ENCODE measurements around the gene DNPEP.

The DNPEP gene

DNA sequence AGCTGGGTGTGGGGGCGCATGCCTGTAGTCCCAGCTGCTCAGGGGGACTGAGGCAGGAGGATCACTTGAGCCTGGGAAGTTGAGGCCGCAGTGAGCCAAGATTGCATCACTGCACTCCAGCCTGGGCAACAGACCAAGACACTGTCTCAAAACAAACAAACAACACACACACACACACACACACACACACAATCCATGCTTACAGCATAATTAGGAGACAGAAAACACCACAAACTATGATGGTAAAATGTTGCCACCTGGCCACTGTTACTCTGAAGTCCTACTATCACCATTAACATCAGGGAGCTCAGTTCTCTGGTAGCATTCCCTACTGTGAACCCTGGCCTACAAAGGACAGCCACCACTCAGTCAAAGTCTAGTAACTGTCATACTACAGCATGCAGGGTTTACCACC lies 18.3 kb downstream of the DNPEP start (continued):
- TF ChIP-seq, protein P1, sequence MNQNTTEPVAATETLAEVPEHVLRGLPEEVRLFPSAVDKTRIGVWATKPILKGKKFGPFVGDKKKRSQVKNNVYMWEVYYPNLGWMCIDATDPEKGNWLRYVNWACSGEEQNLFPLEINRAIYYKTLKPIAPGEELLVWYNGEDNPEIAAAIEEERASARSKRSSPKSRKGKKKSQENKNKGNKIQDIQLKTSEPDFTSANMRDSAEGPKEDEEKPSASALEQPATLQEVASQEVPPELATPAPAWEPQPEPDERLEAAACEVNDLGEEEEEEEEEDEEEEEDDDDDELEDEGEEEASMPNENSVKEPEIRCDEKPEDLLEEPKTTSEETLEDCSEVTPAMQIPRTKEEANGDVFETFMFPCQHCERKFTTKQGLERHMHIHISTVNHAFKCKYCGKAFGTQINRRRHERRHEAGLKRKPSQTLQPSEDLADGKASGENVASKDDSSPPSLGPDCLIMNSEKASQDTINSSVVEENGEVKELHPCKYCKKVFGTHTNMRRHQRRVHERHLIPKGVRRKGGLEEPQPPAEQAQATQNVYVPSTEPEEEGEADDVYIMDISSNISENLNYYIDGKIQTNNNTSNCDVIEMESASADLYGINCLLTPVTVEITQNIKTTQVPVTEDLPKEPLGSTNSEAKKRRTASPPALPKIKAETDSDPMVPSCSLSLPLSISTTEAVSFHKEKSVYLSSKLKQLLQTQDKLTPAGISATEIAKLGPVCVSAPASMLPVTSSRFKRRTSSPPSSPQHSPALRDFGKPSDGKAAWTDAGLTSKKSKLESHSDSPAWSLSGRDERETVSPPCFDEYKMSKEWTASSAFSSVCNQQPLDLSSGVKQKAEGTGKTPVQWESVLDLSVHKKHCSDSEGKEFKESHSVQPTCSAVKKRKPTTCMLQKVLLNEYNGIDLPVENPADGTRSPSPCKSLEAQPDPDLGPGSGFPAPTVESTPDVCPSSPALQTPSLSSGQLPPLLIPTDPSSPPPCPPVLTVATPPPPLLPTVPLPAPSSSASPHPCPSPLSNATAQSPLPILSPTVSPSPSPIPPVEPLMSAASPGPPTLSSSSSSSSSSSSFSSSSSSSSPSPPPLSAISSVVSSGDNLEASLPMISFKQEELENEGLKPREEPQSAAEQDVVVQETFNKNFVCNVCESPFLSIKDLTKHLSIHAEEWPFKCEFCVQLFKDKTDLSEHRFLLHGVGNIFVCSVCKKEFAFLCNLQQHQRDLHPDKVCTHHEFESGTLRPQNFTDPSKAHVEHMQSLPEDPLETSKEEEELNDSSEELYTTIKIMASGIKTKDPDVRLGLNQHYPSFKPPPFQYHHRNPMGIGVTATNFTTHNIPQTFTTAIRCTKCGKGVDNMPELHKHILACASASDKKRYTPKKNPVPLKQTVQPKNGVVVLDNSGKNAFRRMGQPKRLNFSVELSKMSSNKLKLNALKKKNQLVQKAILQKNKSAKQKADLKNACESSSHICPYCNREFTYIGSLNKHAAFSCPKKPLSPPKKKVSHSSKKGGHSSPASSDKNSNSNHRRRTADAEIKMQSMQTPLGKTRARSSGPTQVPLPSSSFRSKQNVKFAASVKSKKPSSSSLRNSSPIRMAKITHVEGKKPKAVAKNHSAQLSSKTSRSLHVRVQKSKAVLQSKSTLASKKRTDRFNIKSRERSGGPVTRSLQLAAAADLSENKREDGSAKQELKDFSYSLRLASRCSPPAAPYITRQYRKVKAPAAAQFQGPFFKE (tag by site-specific recombination; IDR thresholded peaks at IDR 0.05; ENCODE audit: borderline replicate concordance): peak; percentile 84; the same call in 1 of the 2 replicates
- TF ChIP-seq ZNF138 (tag by site-specific recombination; IDR thresholded peaks at IDR 0.05; ENCODE audit: borderline replicate concordance): no peak
- no peak for TF ChIP-seq ZBTB6 (tag by site-specific recombination; IDR thresholded peaks at IDR 0.05)
- TF ChIP-seq MZF1 (tag by site-specific recombination; IDR thresholded peaks at IDR 0.05; ENCODE audit: borderline replicate concordance): no peak; the same call in 1 of the 2 replicates
- peak; percentile 93 for TF ChIP-seq ZSCAN18 (tag by site-specific recombination; IDR thresholded peaks at IDR 0.05)
- TF ChIP-seq HOXA7 (CRISPR knock-in tag; IDR thresholded peaks at IDR 0.05; ENCODE audit: borderline replicate concordance): no peak
- TF ChIP-seq ZNF274 (IDR thresholded peaks at IDR 0.05; ENCODE audit: low read length): no peak
- no peak for TF ChIP-seq ZNF274 (tag by site-specific recombination; IDR thresholded peaks at IDR 0.05; ENCODE audit: borderline replicate concordance)
- no peak for TF ChIP-seq CTCF (tag by site-specific recombination; IDR thresholded peaks at IDR 0.05)
- TF ChIP-seq PRDM1 (tag by site-specific recombination; IDR thresholded peaks at IDR 0.05): peak; percentile 18; the same call in 1 of the 2 replicates
- peak; percentile 88; the same call in 1 of the 2 replicates for TF ChIP-seq ZNF785 (tag by site-specific recombination; IDR thresholded peaks at IDR 0.05)
- no peak for TF ChIP-seq KLF1 (tag by site-specific recombination; IDR thresholded peaks at IDR 0.05)
- TF ChIP-seq SETDB1 (IDR thresholded peaks at IDR 0.05; ENCODE audit: insufficient read length, low read length): no peak
- no peak for TF ChIP-seq ELK4 (IDR thresholded peaks at IDR 0.05; ENCODE audit: borderline replicate concordance, low read depth, low read length)
- TF ChIP-seq ZBTB7A (tag by site-specific recombination; IDR thresholded peaks at IDR 0.05; ENCODE audit: low read depth): no peak
- no peak for TF ChIP-seq ZNF701 (tag by site-specific recombination; IDR thresholded peaks at IDR 0.05)
- TF ChIP-seq ZNF626 (tag by site-specific recombination; IDR thresholded peaks at IDR 0.05): no peak
- TF ChIP-seq ZNF311 (tag by site-specific recombination; IDR thresholded peaks at IDR 0.05; ENCODE audit: borderline replicate concordance): no peak
- TF ChIP-seq GLIS2 (tag by site-specific recombination; IDR thresholded peaks at IDR 0.05): no peak
- TF ChIP-seq ZNF777 (tag by site-specific recombination; IDR thresholded peaks at IDR 0.05; ENCODE audit: borderline replicate concordance): no peak
- TF ChIP-seq ZNF175 (tag by site-specific recombination; IDR thresholded peaks at IDR 0.05): no peak
- no peak for TF ChIP-seq ZNF48 (tag by site-specific recombination; IDR thresholded peaks at IDR 0.05)
- peak; percentile 85 for TF ChIP-seq ZNF473 (tag by site-specific recombination; IDR thresholded peaks at IDR 0.05)
- no peak for TF ChIP-seq ZNF202 (tag by site-specific recombination; IDR thresholded peaks at IDR 0.05; ENCODE audit: borderline replicate concordance)
- TF ChIP-seq ZIC2 (tag by site-specific recombination; IDR thresholded peaks at IDR 0.05): peak; percentile 22; the same call in 1 of the 2 replicates
- no peak for TF ChIP-seq ZNF146 (tag by site-specific recombination; IDR thresholded peaks at IDR 0.05)
- TF ChIP-seq ATF2 (tag by site-specific recombination; IDR thresholded peaks at IDR 0.05; ENCODE audit: low read depth): peak; percentile 68
- no peak for TF ChIP-seq HOXC10 (CRISPR knock-in tag; IDR thresholded peaks at IDR 0.05)
- no peak for TF ChIP-seq ZNF544 (tag by site-specific recombination; IDR thresholded peaks at IDR 0.05)
